ENCODE data around the gene HOXB4.

Gene HOXB4

GRCh38 chr17:48587276-48588073 lies 9.3 kb upstream of the HOXB4 start:
- Histone ChIP-seq H3K4me1 (ENCODE audit: control insufficient read depth, insufficient read depth, low read length) (no peaks in the 10 kb centered on the region), H3K27me3 (ENCODE audit: control insufficient read depth, insufficient read depth, low read length, poor library complexity, severe bottlenecking) (peaks cover 100% of the 10 kb centered on the region), H3K27ac (ENCODE audit: insufficient read depth, low read depth, low read length, poor library complexity, severe bottlenecking) (no peak overlapping the region), H3K4me3 (ENCODE audit: insufficient read depth, low read depth, low read length) (no peak overlapping the region), H3K9me3 (ENCODE audit: control insufficient read depth, low read length) (no peaks in the 10 kb centered on the region), H3K36me3 (ENCODE audit: control insufficient read depth, insufficient read depth, low read length) (no peaks in the 10 kb centered on the region)
- WGBS, 2 experiments, result 22% methylated on average over 4 to 5 of the region's 5 CpGs

GRCh38 chr17:48586355-48587258 lies 8.5 kb upstream of the HOXB4 start:
- H3K4me3 ChIP-seq (ENCODE audit: insufficient read depth, low read depth, low read length), result no peak overlapping the region
- H3K9me3 ChIP-seq (ENCODE audit: control insufficient read depth, low read length), result no peaks in the 10 kb centered on the region
- H3K27me3 ChIP-seq (ENCODE audit: control insufficient read depth, insufficient read depth, low read length, poor library complexity, severe bottlenecking), result peaks cover 100% of the 10 kb centered on the region
- no peaks in the 10 kb centered on the region for H3K4me1 ChIP-seq (ENCODE audit: control insufficient read depth, insufficient read depth, low read length)
- no peak overlapping the region for H3K27ac ChIP-seq (ENCODE audit: insufficient read depth, low read depth, low read length, poor library complexity, severe bottlenecking)
- 2 to 7% methylated on average over 23 to 30 of the region's 34 CpGs for WGBS, 2 experiments
- no peaks in the 10 kb centered on the region for H3K36me3 ChIP-seq (ENCODE audit: control insufficient read depth, insufficient read depth, low read length)

GRCh38 chr17:48584223-48584741 lies 6.1 kb upstream of the HOXB4 start:
- no peaks in the 10 kb centered on the region for H3K4me1 ChIP-seq (ENCODE audit: control insufficient read depth, insufficient read depth, low read length)
- H3K27me3 ChIP-seq (ENCODE audit: control insufficient read depth, insufficient read depth, low read length, poor library complexity, severe bottlenecking), result peaks cover 100% of the 10 kb centered on the region
- H3K4me3 ChIP-seq (ENCODE audit: insufficient read depth, low read depth, low read length), result no peak overlapping the region
- no peaks in the 10 kb centered on the region for H3K9me3 ChIP-seq (ENCODE audit: control insufficient read depth, low read length)
- no peak overlapping the region for H3K27ac ChIP-seq (ENCODE audit: insufficient read depth, low read depth, low read length, poor library complexity, severe bottlenecking)
- WGBS, 2 experiments, result 20 to 22% methylated on average over 2 of the region's 2 CpGs
- no peaks in the 10 kb centered on the region for H3K36me3 ChIP-seq (ENCODE audit: control insufficient read depth, insufficient read depth, low read length)

- no peak overlapping the region for H3K27ac ChIP-seq (ENCODE audit: insufficient read depth, low read depth, low read length, poor library complexity, severe bottlenecking)
- 25 to 58% methylated on average over 2 to 3 of the region's 3 CpGs for WGBS, 2 experiments
- peaks cover 100% of the 10 kb centered on the region for H3K27me3 ChIP-seq (ENCODE audit: control insufficient read depth, insufficient read depth, low read length, poor library complexity, severe bottlenecking)
- H3K4me3 ChIP-seq (ENCODE audit: insufficient read depth, low read depth, low read length), result no peak overlapping the region
- no peaks in the 10 kb centered on the region for H3K4me1 ChIP-seq (ENCODE audit: control insufficient read depth, insufficient read depth, low read length)
- no peaks in the 10 kb centered on the region for H3K9me3 ChIP-seq (ENCODE audit: control insufficient read depth, low read length)
- no peaks in the 10 kb centered on the region for H3K36me3 ChIP-seq (ENCODE audit: control insufficient read depth, insufficient read depth, low read length)
These were observed 5.6 kb upstream of the HOXB4 start for GRCh38 chr17:48583708-48584222.

DNA sequence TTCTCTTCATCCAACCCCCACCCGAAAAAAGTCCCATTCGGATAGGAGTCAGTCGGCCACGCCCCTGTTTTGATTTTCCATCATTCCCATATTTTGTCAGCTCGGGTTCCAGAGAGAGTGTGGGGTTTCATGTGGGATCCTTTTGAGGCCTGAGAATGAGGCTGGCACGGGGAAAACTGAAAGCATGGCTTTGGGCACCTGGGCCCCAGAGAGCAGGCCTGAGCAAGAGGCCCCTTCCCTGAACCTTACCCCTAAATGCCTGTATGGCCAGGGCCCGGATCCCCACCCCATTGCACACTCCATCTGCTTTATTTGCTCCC lies 4.6 kb upstream of the HOXB4 start:
- H3K4me1 ChIP-seq (ENCODE audit: control insufficient read depth, insufficient read depth, low read length), result no peaks in the 10 kb centered on the region
- H3K27me3 ChIP-seq (ENCODE audit: control insufficient read depth, insufficient read depth, low read length, poor library complexity, severe bottlenecking), result peaks cover 100% of the 10 kb centered on the region
- WGBS, 2 experiments, result 20% methylated on average over 7 of the region's 7 CpGs
- H3K9me3 ChIP-seq (ENCODE audit: control insufficient read depth, low read length), result no peaks in the 10 kb centered on the region
- no peak overlapping the region for H3K4me3 ChIP-seq (ENCODE audit: insufficient read depth, low read depth, low read length)
- H3K36me3 ChIP-seq (ENCODE audit: control insufficient read depth, insufficient read depth, low read length), result no peaks in the 10 kb centered on the region
- H3K27ac ChIP-seq (ENCODE audit: insufficient read depth, low read depth, low read length, poor library complexity, severe bottlenecking), result no peak overlapping the region

- H3K9me3 ChIP-seq (ENCODE audit: control insufficient read depth, low read length), result no peaks in the 10 kb centered on the region
- H3K27me3 ChIP-seq (ENCODE audit: control insufficient read depth, insufficient read depth, low read length, poor library complexity, severe bottlenecking), result peaks cover 100% of the 10 kb centered on the region
- no peaks in the 10 kb centered on the region for H3K36me3 ChIP-seq (ENCODE audit: control insufficient read depth, insufficient read depth, low read length)
- no peaks in the 10 kb centered on the region for H3K4me1 ChIP-seq (ENCODE audit: control insufficient read depth, insufficient read depth, low read length)
- no peak overlapping the region for H3K27ac ChIP-seq (ENCODE audit: insufficient read depth, low read depth, low read length, poor library complexity, severe bottlenecking)
- WGBS, 2 experiments, result 6 to 8% methylated on average over 24 of the region's 26 CpGs
- no peak overlapping the region for H3K4me3 ChIP-seq (ENCODE audit: insufficient read depth, low read depth, low read length)
These were observed 1.8 kb upstream of the HOXB4 start for GRCh38 chr17:48579760-48580554.

- Histone ChIP-seq H3K4me3 (ENCODE audit: insufficient read depth, low read depth, low read length) (no peak overlapping the region), H3K4me1 (ENCODE audit: control insufficient read depth, insufficient read depth, low read length) (no peaks in the 10 kb centered on the region), H3K36me3 (ENCODE audit: control insufficient read depth, insufficient read depth, low read length) (no peaks in the 10 kb centered on the region), H3K9me3 (ENCODE audit: control insufficient read depth, low read length) (no peaks in the 10 kb centered on the region), H3K27me3 (ENCODE audit: control insufficient read depth, insufficient read depth, low read length, poor library complexity, severe bottlenecking) (peaks cover 100% of the 10 kb centered on the region), H3K27ac (ENCODE audit: insufficient read depth, low read depth, low read length, poor library complexity, severe bottlenecking) (no peak overlapping the region)
- WGBS, 2 experiments, result 5 to 6% methylated on average over 3 to 6 of the region's 7 CpGs
These were observed 1.3 kb upstream of the HOXB4 start for GRCh38 chr17:48579471-48579759.

DNA sequence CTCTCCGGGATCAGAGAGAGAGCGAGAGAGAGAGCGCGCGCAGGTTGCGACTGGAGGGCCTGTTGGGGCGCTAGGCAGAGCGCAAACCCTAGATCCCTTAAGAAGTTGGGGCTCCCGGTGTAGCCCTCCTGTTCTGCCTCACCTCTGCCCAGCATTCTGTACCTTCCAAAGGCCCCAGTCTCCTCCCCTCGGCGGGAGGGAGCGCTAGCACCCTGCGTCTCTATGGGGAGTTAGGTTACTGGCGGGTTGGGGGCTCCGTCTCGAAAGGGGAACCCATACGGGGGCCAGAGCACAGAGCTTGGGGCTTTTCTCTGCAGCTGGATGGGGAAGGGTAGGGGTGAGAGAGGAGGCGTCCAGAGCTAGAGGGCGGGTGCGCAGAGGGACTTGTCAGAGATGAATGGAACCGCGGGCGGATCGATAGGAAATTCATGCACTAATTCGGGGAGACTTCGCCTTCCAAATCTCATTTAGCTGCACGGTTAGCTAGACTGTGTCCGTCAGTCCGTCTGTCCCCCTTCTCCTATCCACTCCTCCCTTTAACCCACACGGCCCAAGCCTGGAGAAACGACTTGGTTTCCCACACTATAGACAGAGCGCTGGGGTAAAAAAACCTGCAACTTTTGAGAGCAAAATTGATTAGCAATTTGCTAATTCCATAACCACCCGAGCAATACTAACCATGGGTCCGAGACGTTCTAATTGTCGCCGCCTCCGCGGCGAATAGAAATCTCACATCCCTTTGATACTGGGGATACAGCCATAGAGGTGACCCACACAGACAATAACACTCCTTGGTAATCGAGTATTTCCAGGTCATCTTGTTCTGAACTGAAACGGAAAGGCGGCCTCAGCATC lies 693 bp upstream of the HOXB4 start:
- no peak overlapping the region for H3K4me3 ChIP-seq (ENCODE audit: insufficient read depth, low read depth, low read length)
- no peak overlapping the region for H3K27ac ChIP-seq (ENCODE audit: insufficient read depth, low read depth, low read length, poor library complexity, severe bottlenecking)
- no peaks in the 10 kb centered on the region for H3K4me1 ChIP-seq (ENCODE audit: control insufficient read depth, insufficient read depth, low read length)
- 3 to 4% methylated on average over 43 of the region's 43 CpGs for WGBS, 2 experiments
- peaks cover 100% of the 10 kb centered on the region for H3K27me3 ChIP-seq (ENCODE audit: control insufficient read depth, insufficient read depth, low read length, poor library complexity, severe bottlenecking)
- H3K9me3 ChIP-seq (ENCODE audit: control insufficient read depth, low read length), result no peaks in the 10 kb centered on the region
- no peaks in the 10 kb centered on the region for H3K36me3 ChIP-seq (ENCODE audit: control insufficient read depth, insufficient read depth, low read length)

- WGBS, 2 experiments, result 3% methylated on average over 19 of the region's 19 CpGs
- Histone ChIP-seq H3K4me3 (ENCODE audit: insufficient read depth, low read depth, low read length) (no peak overlapping the region), H3K4me1 (ENCODE audit: control insufficient read depth, insufficient read depth, low read length) (no peaks in the 10 kb centered on the region), H3K27ac (ENCODE audit: insufficient read depth, low read depth, low read length, poor library complexity, severe bottlenecking) (no peak overlapping the region), H3K27me3 (ENCODE audit: control insufficient read depth, insufficient read depth, low read length, poor library complexity, severe bottlenecking) (peaks cover 100% of the 10 kb centered on the region), H3K36me3 (ENCODE audit: control insufficient read depth, insufficient read depth, low read length) (no peaks in the 10 kb centered on the region), H3K9me3 (ENCODE audit: control insufficient read depth, low read length) (no peaks in the 10 kb centered on the region)
These were observed 712 bp downstream of the HOXB4 start for GRCh38 chr17:48577330-48577945.

Data from ectodermal cell (in vitro differentiated cells).